AG04450 (cell line): ENCODE measurements around the gene FAR1. TPM values are rescaled to one million over a fixed set of nuclear protein-coding genes. Genes with fewer than 3 reads are reported as not detected.

ENCODE experiments used
- CTCF ChIA-PET: fragments of 300-600, 350-600 bp; formaldehyde crosslinking; extraction: SDS; loops from one replicate; lab custom pipeline; 2022; ENCODE audit warnings: antibody characterized with exemption, inconsistent platforms; lab: Charles Lee
- POLR2A ChIA-PET: fragments of 350-600 bp; formaldehyde crosslinking; extraction: SDS; loops from one replicate; lab custom pipeline; 2021; ENCODE audit warnings: antibody characterized with exemption, inconsistent platforms; lab: Yijun Ruan, JAX
- DNase-seq: peaks from one replicate; pipeline ENCODE4 v3.0.0-alpha.2; 2011; ENCODE audit warnings: low read depth, low spot score
- H3K27ac ChIP-seq: one replicate; pipeline ENCODE4 v1.5.1; 2012; ENCODE audit warnings: low read depth, low read length, control low read depth
- H3K27me3 ChIP-seq: one replicate; pipeline ENCODE4 v1.6.0; 2012; ENCODE audit warnings: low read length; ENCODE audit not compliant: control insufficient read depth, insufficient read depth
- H3K4me3 ChIP-seq: 2 replicates; pipeline ENCODE4 v1.5.1; 2011; ENCODE audit warnings: mild to moderate bottlenecking, low read depth, low read length, control low read depth
- H3K9me3 ChIP-seq: 2 replicates; pipeline ENCODE4 v1.5.1; 2012; ENCODE audit warnings: low read length; ENCODE audit not compliant: control insufficient read depth, insufficient read depth
- CTCF ChIP-seq: IDR thresholded peaks from 2 replicates; pipeline ENCODE4 v1.5.1; 2011; ENCODE audit warnings: low read depth, low read length, control low read depth, inconsistent platforms
- polyA plus RNA-seq: library from polyadenylated mRNA; depleted of rRNA; stranded (reverse); fragments of >200 nt; gene quantifications from 2 replicates; pipeline ENCODE4 v1.2.3, GENCODE V29; 2011

The FAR1 gene
- polyA plus RNA-seq, 1 experiment, result 71.7 TPM

- ChIA-PET POLR2A (no interaction called here), CTCF (interaction anchor here (0.6 kb wide), 1 partner anchor 26 kb away, joined by 3 read pairs; no protein-coding TSS in a partner anchor)
- no peak for TF ChIP-seq CTCF
- no peak overlapping the region for H3K4me3 ChIP-seq
- no peak overlapping the region for H3K27ac ChIP-seq
- peak; percentile 6 for DNase-seq
- no peaks in the 10 kb centered on the region for H3K27me3 ChIP-seq
- H3K9me3 ChIP-seq, result no peaks in the 10 kb centered on the region
These were observed 48.9 kb downstream of the FAR1 start for GRCh38 chr11:13717331-13717730.

- POLR2A ChIA-PET, result no interaction called here
- CTCF ChIA-PET, result interaction anchor here (0.6 kb wide), 1 partner anchor 25 kb away, joined by 5 read pairs; no protein-coding TSS in a partner anchor
- TF ChIP-seq CTCF, result no peak
- Histone ChIP-seq H3K4me3 (no peak overlapping the region), H3K9me3 (no peaks in the 10 kb centered on the region), H3K27me3 (no peaks in the 10 kb centered on the region), H3K27ac (no peak overlapping the region)
- DNase-seq, result no peak
These were observed 49.9 kb downstream of the FAR1 start for GRCh38 chr11:13718394-13718793.

GRCh38 chr11:13720940-13721339 is 52.5 kb downstream of the FAR1 start:
- CTCF ChIA-PET, result no interaction called here
- DNase-seq, result no peak
- TF ChIP-seq CTCF, result no peak

GRCh38 chr11:13721760-13722159 is 53.3 kb downstream of the FAR1 start:
- no peak overlapping the region for H3K27ac ChIP-seq
- no peaks in the 10 kb centered on the region for H3K27me3 ChIP-seq
- no peak for TF ChIP-seq CTCF
- H3K9me3 ChIP-seq, result no peaks in the 10 kb centered on the region
- CTCF ChIA-PET, result interaction anchor here (0.6 kb wide), 1 partner anchor 369 kb away, joined by 4 read pairs; no protein-coding TSS in a partner anchor
- no peak overlapping the region for H3K4me3 ChIP-seq
- POLR2A ChIA-PET, result no interaction called here
- no peak for DNase-seq

More at GRCh38 chr11:13720940-13721339, 52.5 kb downstream of the FAR1 start:
- H3K27me3 ChIP-seq, result no peaks in the 10 kb centered on the region
- no peaks in the 10 kb centered on the region for H3K9me3 ChIP-seq
- POLR2A ChIA-PET, result no interaction called here
- no peak overlapping the region for H3K27ac ChIP-seq
- H3K4me3 ChIP-seq, result no peak overlapping the region

- CTCF ChIA-PET, result no interaction called here
- POLR2A ChIA-PET, result no interaction called here
- Histone ChIP-seq H3K9me3 (no peaks in the 10 kb centered on the region), H3K4me3 (no peak overlapping the region), H3K27ac (no peak overlapping the region), H3K27me3 (no peaks in the 10 kb centered on the region)
- DNase-seq, result no peak
- TF ChIP-seq CTCF, result no peak
These were observed 58.0 kb downstream of the FAR1 start for GRCh38 chr11:13726456-13726855.
